Measurements from ENCODE around the gene LIME1. TPM values are rescaled to one million over a fixed set of nuclear protein-coding genes. Genes with fewer than 3 reads are reported as not detected.

LIME1 gene
- total and polyA plus RNA-seq, 9 of the 15 experiments (the other 6 are each of a cell fraction or from before 2014, with no cell fraction given) = 0.11 to 17.1 (median 2.8) TPM; not detected in 2

DNA sequence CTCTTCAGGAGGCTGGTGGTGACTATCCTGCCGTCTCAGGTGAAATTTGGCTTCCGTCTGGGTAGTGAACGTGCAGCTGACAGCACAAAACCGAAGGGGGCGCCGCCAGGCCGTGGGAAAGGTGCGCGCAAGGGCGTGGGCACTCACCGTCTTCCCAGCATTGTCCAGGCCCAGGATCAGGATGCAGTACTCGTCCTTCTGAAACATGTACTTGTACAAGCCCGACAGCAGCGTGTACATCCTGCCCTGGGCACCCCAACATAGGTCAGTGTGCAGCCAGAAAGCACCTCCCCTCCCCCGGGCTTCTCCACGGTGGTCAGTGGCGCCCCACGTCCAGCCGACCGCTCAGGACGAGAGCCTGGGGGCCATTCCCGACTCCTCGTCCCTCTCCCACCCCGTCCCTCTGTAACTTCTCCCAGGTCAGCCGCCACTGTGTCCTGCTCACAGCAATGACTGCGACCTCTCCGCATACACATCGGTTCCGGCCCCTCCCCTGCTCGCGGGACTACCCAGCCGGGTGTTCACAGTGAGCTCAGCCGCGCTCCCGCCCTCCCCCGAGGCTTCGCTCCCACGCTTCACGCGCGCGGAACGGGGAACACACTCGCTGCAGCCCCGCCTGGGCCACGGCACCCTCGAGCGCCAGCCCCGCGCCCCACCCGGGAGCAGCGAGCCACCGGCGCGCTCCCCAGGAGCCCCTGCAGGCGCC lies 29.5 kb upstream of the LIME1 start (continued):
- no peak for TF ChIP-seq ZNF318 (IDR thresholded peaks at IDR 0.05; ENCODE audit: borderline replicate concordance in 1 of 2, low read depth in 1 of 2)
- TF ChIP-seq ZNF695 (CRISPR knock-in tag; IDR thresholded peaks at IDR 0.05) = no peak
- no peak for TF ChIP-seq MLX (CRISPR knock-in tag; conservative IDR thresholded peaks at IDR 0.05)
- peak; percentile 80 for TF ChIP-seq NR2C2 (CRISPR knock-in tag; IDR thresholded peaks at IDR 0.05)
- TF ChIP-seq NR2C2 (tag; IDR thresholded peaks at IDR 0.05) = no peak
- TF ChIP-seq ZNF449 (CRISPR knock-in tag; IDR thresholded peaks at IDR 0.05) = no peak
- no peak for TF ChIP-seq ZEB2 (IDR thresholded peaks at IDR 0.05)
- no peak for TF ChIP-seq ZBTB5 (IDR thresholded peaks at IDR 0.05)
- no peak for TF ChIP-seq SP1 (CRISPR knock-in tag; IDR thresholded peaks at IDR 0.05)
- TF ChIP-seq, protein P1, sequence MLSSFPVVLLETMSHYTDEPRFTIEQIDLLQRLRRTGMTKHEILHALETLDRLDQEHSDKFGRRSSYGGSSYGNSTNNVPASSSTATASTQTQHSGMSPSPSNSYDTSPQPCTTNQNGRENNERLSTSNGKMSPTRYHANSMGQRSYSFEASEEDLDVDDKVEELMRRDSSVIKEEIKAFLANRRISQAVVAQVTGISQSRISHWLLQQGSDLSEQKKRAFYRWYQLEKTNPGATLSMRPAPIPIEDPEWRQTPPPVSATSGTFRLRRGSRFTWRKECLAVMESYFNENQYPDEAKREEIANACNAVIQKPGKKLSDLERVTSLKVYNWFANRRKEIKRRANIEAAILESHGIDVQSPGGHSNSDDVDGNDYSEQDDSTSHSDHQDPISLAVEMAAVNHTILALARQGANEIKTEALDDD (IDR thresholded peaks at IDR 0.05) = no peak
- TF ChIP-seq NCOA1 (IDR thresholded peaks at IDR 0.05; ENCODE audit: low read depth) = no peak
- TF ChIP-seq THRB (CRISPR knock-in tag; conservative IDR thresholded peaks at IDR 0.05) = no peak
